ENCODE results near the gene ABCB8.

ABCB8 gene

DNA sequence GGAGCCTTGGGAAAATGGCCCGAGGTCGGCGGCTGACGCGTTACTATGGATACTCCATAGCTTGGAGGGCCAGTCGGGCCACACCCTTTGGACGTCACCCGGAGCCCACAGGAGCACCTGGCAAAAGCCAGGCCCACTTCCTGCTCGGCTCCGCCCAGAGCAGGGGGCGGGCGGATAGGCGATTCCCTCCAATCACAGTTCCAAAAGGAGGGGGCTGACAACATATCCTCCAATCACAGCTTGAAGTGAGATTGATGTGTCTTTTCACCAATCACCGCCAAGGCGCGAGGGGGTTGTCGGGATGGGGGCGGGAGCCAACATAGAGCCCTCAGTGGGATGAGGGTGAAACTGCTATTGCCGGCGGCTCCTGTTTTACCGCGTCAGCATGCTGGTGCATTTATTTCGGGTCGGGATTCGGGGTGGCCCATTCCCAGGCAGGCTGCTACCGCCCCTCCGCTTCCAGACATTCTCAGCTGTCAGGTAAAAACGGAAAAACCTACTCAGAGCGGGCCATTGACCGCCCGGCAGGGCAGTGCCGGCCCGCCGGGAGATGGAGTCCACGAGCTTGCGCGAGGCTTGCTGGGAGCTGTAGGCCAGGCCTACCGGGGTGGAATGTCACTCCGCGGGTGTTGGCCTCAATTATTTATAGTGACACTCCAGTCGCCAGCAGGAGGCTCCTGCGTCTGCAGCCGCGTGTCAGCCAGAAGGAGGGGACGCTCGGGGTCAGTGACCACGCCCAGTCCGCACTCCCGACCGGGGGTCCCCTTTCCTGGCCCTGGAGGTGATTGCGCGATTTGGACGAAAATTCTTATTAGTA lies at the start of gene ABCB8:
ABCB8 (plus strand) TSS at position 320 of the 817 bp plus-strand sequence; CDS start at position 386, 66 bp downstream.
- peak; percentile 94 to 96 for DNase-seq (ENCODE audit: extremely low read depth in 1 of 2, low read depth in 1 of 2)

DNA sequence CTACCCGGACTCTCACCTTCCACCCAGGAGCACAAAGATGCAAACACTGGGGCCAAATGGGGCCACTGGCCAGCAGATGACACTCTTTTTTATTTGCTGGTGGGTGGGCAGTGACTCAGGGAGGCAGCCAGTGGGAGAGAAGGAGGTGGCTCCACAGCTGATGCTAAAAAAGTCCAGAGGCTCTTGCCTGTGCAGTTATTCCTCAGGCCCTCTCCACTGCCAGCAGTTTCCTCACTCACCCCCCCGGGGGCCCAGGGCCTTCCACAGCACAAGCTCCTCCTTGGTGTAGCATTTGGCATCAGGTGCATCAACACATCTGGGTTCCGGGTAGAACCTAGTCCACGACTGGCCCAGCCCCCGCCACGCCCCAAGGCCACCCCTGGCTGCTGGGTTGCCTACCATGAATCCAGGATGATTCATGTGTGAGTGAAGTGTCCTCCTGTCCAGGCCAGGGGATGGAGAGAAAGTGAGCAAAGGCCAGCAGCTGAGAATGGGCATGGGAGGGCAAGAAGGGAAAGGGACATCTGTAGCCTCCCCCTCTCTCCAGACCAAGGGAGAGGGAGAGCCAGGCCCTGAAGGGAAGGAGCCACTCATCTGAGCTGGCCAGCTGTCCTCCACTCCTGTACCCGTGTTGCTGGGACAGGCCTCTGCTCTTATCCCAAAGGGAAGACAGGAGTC lies 48.4 kb upstream of the ABCB8 start:
- DNase-seq (ENCODE audit: extremely low read depth in 1 of 2, low read depth in 1 of 2) = no peak

DNA sequence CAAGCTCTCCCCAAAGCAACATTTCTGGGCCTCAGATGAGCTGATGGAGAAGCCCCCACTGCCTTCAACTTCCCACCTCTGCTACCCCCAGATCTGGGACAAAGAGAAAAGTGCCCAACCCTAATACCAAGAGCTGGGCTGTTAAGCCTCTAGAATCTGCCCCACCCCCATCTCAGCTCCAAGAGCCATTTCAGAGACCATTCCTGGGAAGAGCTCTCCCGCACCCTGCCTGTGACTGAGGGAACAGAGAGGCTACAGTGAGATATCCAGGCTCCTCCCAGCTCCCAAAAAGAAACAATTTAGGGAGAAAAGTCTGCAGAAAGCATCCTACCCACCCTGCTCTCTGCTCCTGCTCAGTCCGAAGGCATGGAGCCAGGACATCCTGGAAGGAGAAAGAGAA lies 47.6 kb upstream of the ABCB8 start:
- no peak for DNase-seq (ENCODE audit: extremely low read depth in 1 of 2, low read depth in 1 of 2)

DNA sequence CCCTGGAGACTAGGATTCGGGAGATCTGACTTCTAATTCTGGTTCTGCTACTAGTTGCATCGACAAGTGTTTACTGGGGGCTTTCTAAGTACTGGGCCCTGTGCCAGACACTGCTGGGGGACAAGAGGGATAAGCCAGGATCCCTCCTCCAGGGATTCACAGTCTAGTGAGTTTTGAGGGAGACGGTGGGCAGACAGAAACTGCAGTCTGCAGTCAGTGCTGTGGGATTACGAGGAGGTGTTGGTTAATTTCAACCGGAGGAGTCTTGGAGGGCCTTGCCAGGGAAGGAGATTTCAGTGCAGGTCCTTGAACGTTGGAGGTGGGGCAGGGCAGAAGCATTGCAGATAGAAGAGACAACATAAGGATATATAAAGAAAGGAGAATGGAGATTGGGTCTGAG lies 46.6 kb upstream of the ABCB8 start:
- no peak for DNase-seq (ENCODE audit: extremely low read depth in 1 of 2, low read depth in 1 of 2)

DNA sequence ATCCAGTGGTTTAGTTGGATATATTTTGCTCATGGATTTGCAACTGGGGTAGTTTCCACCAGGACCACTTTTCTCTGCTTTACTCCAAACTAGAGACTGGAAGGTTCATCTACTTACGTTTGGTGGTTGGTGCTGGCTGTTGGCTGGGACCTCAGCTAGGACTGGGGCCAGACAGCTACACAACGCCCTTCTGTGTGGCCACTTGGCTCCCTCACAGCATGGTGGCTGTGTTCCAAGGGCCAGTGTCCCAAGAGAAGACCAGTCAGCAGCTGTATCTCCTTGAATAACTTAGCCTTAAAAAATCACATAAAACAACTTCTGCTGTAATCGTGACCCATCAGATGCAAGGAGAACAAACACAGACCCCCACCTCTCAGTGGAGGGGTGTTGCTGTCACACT lies 45.9 kb upstream of the ABCB8 start:
- DNase-seq (ENCODE audit: extremely low read depth in 1 of 2, low read depth in 1 of 2) = no peak

DNA sequence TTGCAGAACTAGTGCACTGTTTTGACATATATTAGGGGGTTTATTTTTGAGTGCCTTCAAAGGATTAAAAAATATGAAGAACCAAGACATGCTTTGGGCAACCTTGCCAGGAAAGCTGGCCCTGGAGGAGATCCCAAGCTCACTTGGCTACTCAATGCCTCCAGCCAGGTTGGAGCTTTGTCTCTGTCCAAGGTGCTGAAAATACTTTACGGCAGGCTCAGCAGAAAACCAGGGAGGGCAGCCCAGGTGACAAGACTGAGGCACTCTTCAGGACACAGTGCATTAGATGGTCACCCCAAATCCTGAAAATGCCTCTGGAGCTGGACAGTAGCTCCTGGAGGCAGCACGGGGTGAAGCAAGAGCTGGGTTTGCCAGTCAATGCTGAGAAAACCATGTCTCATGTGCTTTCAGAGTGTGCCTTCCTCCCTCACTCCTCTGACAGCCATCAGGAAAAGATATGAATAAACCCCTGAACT lies 44.3 kb upstream of the ABCB8 start:
- DNase-seq (ENCODE audit: extremely low read depth in 1 of 2, low read depth in 1 of 2) = no peak

DNA sequence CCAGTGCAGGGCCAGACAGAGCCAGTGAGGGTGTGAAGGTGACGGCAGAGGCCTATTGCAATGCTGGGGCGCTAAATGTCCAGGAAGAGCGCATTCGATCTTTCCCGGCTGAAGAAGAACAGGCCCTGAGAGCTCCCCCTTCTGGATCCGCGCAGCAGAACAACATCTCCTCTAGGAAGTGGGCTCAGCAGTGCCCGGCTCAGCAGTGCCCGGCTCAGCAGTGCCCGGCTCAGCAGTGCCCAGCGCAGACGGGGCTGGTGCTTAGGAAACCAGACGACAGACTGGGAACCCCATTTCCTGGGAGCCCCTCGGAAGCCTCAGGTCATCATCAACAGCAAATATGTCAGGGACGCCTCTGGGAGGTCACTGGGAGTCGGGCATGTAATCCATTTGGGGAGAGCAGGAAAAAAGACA lies 42.1 kb upstream of the ABCB8 start:
- DNase-seq (ENCODE audit: extremely low read depth in 1 of 2, low read depth in 1 of 2) = no peak

DNA sequence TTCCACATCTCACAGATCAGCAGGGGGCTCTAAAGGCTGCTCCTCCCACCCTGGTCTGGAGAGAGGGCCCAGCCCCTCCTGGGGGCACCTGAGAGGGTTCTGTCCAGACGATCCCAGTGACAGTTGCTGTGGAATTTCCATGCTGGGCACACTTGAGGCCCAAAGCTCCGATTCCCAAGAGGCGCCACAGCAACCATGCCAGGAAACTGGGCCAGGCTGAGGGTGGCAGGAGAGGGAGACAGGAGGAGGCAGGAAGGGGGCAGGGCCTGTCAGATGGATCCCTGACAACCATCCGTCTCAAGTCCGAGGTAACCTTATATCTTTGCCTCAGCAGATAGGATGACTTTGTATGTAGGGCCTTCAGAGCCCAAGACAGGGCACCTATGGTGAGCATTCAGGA lies 41.7 kb upstream of the ABCB8 start:
- DNase-seq (ENCODE audit: extremely low read depth in 1 of 2, low read depth in 1 of 2) = no peak

DNA sequence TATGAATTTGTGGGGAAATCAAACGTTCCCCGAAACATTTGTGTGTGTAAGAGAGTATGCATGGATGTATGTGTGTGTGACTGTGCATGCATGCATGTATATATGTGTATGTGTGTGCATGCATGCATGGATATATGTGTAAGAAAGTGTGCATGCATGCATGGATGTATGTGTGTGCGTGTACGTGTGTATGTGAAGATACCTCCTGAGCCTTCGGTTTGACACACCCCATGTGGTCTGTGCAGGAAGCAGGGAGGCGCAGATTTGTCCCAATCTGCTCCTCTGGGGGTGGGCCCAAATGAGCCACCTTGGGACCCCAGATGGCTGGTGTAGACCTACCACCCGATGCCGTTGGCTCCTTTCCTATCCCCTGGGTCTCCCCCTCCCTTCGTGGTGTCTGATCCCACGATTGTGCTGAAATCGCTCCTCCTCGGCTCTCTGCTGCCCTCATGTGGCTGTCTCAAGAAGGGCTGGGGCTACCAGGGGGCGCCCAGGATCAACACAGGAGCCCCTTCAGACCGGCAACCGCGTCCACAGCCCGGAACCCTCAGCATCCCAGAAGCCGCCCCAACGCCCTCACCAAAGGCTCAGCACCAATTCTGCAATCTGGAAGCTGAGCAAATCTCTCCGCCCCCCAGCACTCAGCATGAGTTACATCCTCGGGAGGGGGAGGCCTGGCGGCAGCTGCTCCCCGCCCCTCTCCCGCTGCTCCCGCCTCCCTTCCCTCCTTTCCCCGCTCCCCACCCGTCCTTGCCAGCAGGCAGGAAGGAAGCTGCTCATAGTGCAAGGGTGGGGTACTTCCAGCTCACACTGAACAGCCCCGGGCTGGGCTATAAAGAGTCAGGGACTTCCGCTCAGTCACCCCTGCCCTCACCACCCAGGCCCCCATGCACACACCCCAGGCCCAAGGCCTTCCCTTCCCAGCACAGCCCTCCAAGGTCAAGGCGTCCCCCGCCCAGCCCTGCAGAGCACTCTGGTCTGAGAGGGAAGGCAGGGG lies 39.7 kb upstream of the ABCB8 start:
- DNase-seq (ENCODE audit: extremely low read depth in 1 of 2, low read depth in 1 of 2) = no peak

DNA sequence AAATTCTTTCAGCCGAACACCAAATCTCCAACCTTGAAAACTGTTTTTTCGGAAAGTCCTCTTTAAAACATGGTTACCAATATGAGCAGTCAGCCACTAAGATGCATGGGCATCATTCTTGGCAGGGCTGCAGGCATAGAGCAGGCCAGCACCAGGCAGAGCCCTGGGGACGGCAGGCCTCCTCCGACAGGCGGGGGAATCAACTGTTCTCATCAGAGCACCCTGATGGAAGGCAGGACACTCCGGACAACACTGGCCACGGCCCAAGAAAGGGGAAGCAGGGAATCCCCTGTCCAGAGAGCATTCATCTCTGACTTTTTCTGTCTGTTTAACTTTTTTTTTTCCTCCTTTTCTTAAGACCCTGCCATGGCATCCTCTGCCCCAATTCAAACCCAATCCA lies 38.8 kb upstream of the ABCB8 start:
- DNase-seq (ENCODE audit: extremely low read depth in 1 of 2, low read depth in 1 of 2) = no peak

DNA sequence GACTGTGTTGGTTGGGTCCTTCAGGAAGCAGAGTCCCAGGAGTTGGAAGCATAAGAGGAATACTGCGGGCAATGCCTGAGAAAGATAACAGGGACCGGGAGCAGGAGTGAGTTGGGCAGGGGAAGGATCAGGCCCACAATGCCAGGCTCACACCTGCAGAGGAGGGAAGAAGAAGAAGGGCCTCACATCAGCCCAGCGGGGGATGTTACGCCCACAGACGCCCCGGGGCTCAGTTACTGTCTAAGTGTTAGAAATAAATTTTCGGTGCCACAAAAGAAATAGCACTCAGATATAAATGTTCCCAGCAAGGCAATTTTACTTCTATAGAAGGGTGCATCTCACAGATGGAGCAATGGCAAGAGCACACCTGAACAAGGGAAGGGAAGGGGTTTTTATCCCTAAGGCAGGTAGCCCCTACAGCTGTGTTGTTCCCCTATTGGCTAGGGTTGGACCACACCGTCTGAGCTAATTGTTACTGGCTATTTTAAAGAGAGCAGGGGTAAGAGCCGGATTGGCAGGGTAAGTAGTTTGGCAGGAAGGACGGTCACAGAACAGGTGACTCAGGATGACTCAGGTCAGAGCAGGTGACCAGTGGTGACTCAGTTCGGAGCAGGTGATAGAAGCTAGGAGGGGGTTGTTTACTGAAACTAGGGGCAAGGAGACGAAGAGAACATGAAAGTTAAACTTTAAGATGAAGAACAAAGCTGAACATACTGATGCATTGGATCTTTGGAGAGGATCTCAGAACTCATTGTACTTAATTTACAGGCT lies 37.6 kb upstream of the ABCB8 start, which contains the start of gene NOS3:
NOS3 (plus strand) TSS at position 602 of the 771 bp plus-strand sequence. CDS start 2,787 bp downstream, outside the sequence.
- no peak for DNase-seq (ENCODE audit: extremely low read depth in 1 of 2, low read depth in 1 of 2)

DNA sequence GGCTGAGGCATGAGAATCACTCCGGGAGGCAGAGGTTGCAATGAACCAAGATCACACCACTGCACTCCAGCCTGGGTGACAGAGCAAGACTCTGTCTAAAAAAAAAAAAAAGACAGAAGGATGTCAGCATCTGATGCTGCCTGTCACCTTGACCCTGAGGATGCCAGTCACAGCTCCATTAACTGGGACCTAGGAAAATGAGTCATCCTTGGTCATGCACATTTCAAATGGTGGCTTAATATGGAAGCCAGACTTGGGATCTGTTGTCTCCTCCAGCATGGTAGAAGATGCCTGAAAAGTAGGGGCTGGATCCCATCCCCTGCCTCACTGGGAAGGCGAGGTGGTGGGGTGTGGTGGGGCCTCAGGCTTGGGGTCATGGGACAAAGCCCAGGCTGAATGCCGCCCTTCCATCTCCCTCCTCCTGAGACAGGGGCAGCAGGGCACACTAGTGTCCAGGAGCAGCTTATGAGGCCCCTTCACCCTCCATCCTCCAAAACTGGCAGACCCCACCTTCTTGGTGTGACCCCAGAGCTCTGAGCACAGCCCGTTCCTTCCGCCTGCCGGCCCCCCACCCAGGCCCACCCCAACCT lies 36.1 kb upstream of the ABCB8 start:
- no peak for DNase-seq (ENCODE audit: extremely low read depth in 1 of 2, low read depth in 1 of 2)

DNA sequence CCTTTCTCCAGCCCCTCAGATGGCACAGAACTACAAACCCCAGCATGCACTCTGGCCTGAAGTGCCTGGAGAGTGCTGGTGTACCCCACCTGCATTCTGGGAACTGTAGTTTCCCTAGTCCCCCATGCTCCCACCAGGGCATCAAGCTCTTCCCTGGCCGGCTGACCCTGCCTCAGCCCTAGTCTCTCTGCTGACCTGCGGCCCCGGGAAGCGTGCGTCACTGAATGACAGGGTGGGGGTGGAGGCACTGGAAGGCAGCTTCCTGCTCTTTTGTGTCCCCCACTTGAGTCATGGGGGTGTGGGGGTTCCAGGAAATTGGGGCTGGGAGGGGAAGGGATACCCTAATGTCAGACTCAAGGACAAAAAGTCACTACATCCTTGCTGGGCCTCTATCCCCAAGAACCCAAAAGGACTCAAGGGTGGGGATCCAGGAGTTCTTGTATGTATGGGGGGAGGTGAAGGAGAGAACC lies 35.4 kb upstream of the ABCB8 start:
- DNase-seq (ENCODE audit: extremely low read depth in 1 of 2, low read depth in 1 of 2) = no peak

DNA sequence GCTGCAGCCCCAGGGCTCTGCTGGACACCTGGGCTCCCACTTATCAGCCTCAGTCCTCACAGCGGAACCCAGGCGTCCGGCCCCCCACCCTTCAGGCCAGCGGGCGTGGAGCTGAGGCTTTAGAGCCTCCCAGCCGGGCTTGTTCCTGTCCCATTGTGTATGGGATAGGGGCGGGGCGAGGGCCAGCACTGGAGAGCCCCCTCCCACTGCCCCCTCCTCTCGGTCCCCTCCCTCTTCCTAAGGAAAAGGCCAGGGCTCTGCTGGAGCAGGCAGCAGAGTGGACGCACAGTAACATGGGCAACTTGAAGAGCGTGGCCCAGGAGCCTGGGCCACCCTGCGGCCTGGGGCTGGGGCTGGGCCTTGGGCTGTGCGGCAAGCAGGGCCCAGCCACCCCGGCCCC lies 34.7 kb upstream of the ABCB8 start:
- no peak for DNase-seq (ENCODE audit: extremely low read depth in 1 of 2, low read depth in 1 of 2)

DNA sequence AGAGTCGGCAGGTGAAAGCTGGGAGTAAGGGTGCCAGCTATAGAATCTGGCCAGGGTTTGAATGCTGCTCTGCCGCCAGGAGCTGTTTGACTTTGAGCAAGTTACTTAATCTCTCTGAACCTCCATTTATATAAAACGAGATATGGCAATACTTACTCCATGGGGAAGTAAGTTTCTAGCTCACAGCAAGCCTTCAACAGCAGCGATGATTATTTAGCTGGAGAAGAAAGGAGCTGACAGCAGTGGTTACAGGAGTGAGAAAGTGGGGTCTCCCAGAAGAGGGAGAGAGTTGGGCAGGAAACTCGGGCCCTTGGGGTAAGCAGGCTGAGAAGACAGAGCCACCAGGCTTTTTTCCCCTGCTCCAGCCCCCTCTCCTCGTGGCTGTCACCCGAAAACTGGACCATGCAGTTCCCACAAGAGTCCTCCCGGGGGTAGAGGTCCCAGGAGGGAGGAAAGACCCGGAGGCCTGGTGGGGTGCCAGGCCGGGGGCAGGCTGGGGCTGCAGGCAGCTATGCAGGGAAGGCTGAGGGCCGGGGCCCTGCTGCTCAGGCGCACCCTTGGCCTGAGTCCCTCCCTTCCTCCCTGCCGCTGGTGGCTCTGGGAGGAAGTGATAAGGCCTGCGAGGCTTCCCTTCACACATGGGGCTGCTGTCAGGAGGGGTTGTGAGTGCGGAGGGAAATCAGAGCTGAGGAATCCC lies 34.0 kb upstream of the ABCB8 start:
- no peak for DNase-seq (ENCODE audit: extremely low read depth in 1 of 2, low read depth in 1 of 2)

DNA sequence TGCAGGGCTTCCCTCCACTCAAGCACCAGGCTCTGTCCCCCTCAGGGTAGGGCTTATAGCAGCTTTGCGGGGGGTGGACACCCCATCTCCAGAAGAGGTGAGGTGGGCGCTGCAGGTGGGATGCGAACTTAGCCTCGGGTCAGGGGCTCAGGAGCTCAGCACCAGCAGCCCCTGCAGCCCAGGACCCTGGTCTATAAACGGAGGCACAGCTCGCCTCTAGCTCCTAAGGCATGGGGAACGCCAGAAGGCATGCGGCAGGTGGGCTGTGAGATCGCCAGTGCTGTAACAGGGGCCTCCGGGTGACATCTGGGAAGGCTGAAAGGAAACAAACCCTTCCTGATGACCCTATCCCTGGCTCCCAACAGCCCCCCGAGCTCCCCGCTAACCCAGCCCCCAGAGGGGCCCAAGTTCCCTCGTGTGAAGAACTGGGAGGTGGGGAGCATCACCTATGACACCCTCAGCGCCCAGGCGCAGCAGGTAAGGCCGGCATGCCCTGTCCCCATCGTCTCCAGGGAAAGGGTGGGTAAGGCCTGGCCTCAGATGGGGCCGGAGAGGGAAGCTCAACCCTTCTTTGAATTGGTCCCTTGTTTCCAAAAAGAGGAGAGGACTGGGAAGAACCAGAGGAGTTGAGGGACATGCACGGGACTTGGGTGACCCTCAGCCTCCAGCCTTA lies 33.3 kb upstream of the ABCB8 start:
- no peak for DNase-seq (ENCODE audit: extremely low read depth in 1 of 2, low read depth in 1 of 2)

DNA sequence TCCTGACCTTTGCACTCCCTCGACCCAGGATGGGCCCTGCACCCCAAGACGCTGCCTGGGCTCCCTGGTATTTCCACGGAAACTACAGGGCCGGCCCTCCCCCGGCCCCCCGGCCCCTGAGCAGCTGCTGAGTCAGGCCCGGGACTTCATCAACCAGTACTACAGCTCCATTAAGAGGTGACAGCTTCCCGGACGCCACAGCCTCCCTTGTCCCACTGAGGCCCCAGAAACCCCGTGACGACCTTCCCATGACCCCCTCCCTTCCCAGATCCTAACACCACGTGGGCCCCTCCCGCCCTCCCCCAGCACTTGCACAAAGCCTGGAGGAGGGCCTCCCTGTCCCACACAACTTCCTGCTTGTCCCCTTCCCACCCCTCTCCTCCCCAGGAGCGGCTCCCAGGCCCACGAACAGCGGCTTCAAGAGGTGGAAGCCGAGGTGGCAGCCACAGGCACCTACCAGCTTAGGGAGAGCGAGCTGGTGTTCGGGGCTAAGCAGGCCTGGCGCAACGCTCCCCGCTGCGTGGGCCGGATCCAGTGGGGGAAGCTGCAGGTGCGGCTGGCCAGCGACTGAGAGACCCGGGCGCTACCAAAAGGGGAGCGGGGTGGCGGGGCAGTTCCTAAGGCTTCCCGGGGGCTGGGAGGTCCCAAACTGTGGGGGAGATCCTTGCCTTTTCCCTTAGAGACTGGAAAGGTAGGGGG lies 31.7 kb upstream of the ABCB8 start:
- DNase-seq (ENCODE audit: extremely low read depth in 1 of 2, low read depth in 1 of 2) = no peak

DNA sequence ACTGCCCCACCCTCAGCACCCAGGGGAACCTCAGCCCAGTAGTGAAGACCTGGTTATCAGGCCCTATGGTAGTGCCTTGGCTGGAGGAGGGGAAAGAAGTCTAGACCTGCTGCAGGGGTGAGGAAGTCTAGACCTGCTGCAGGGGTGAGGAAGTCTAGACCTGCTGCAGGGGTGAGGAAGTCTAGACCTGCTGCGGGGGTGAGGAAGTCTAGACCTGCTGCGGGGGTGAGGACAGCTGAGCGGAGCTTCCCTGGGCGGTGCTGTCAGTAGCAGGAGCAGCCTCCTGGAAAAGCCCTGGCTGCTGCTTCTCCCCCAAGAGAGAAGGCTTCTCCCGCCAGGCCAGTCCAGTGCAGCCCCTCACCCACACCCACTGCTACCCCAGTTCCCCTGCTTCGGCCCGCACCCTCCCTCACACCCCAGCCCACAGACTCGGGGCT lies 31.2 kb upstream of the ABCB8 start:
- DNase-seq (ENCODE audit: extremely low read depth in 1 of 2, low read depth in 1 of 2) = no peak
